OCI-LY7 (cell line): ENCODE results near the gene QSER1. TPM values are rescaled to one million over a fixed set of nuclear protein-coding genes. Genes with fewer than 3 reads are reported as not detected.

Experiments
- BruUV-seq: library from RNA; stranded (reverse); fragments of 400-500 nt; replicated peaks from 2 replicates; lab custom pipeline; 2021; lab: Mats Ljungman, UMichigan
- CTCF ChIA-PET: fragments of 300-600 bp; sonication (Branson Sonifier 250); formaldehyde crosslinking; loops from one replicate; lab custom pipeline; 2022; ENCODE audit warnings: antibody characterized with exemption; ENCODE audit not compliant: unreplicated experiment; lab: Charles Lee
- POLR2A ChIA-PET: fragments of 300-600 bp; sonication (Branson Sonifier 250); formaldehyde crosslinking; loops from one replicate; lab custom pipeline; 2022; ENCODE audit warnings: antibody characterized with exemption; lab: Charles Lee
- DNase-seq: peaks from one replicate; pipeline ENCODE4 v3.0.0-alpha.2; 2015; ENCODE audit warnings: low spot score
- H2AFZ ChIP-seq: fragments of 200-600 bp; sonication (generic), shearing (Covaris generic); 2 replicates; pipeline ENCODE4 v1.6.1; 2014; ENCODE audit warnings: mild to moderate bottlenecking, antibody characterized with exemption, low read length, moderate library complexity
- H3K27ac ChIP-seq: fragments of 200-600 bp; sonication (generic); 2 replicates; pipeline ENCODE4 v1.5.1; 2014; ENCODE audit warnings: mixed run types, low read depth, mild to moderate bottlenecking, moderate library complexity, low read length, inconsistent platforms; ENCODE audit not compliant: poor library complexity, severe bottlenecking
- H3K36me3 ChIP-seq: fragments of 200-600 bp; sonication (generic); 2 replicates; pipeline ENCODE4 v1.6.1; 2014; ENCODE audit warnings: mild to moderate bottlenecking, antibody characterized with exemption, low read length, moderate library complexity, mixed read lengths; ENCODE audit not compliant: insufficient read depth
- H3K4me1 ChIP-seq: fragments of 200-600 bp; sonication (generic); 2 replicates; pipeline ENCODE4 v1.5.1; 2014; ENCODE audit warnings: mild to moderate bottlenecking, low read length; ENCODE audit not compliant: insufficient read depth, poor library complexity, severe bottlenecking
- H3K4me2 ChIP-seq: fragments of 200-600 bp; sonication (generic); 2 replicates; pipeline ENCODE4 v1.6.1; 2014; ENCODE audit warnings: mild to moderate bottlenecking, low read length
- H3K4me3 ChIP-seq: fragments of 200-600 bp; sonication (generic); 2 replicates; pipeline ENCODE4 v1.5.1; 2014; ENCODE audit warnings: mild to moderate bottlenecking, low read depth, low read length; ENCODE audit not compliant: poor library complexity, severe bottlenecking
- H3K79me2 ChIP-seq: fragments of 200-600 bp; sonication (generic); 2 replicates; pipeline ENCODE4 v1.6.1; 2016; ENCODE audit warnings: low read depth, mild to moderate bottlenecking, low read length, moderate library complexity, mixed read lengths; ENCODE audit not compliant: insufficient read depth
- H3K9me2 ChIP-seq: fragments of 200-600 bp; sonication (generic); 2 replicates; pipeline ENCODE4 v1.6.1; 2016; ENCODE audit warnings: mild to moderate bottlenecking, low read length, mixed read lengths; ENCODE audit not compliant: insufficient read depth
- H3K9me3 ChIP-seq: fragments of 200-600 bp; sonication (generic); 2 replicates; pipeline ENCODE4 v1.6.1; 2014; ENCODE audit warnings: mild to moderate bottlenecking, mixed run types, low read length, mixed read lengths
- H4K20me1 ChIP-seq: fragments of 200-600 bp; sonication (generic); 2 replicates; pipeline ENCODE4 v1.6.1; 2014; ENCODE audit warnings: mild to moderate bottlenecking, antibody characterized with exemption, low read length, moderate library complexity, mixed read lengths; ENCODE audit not compliant: insufficient read depth
- CTCF ChIP-seq: fragments of 200-600 bp; sonication (generic); conservative IDR thresholded peaks from 2 replicates; pipeline ENCODE4 v1.5.1; 2014; ENCODE audit warnings: mild to moderate bottlenecking, antibody characterized with exemption, low read length, moderate library complexity, mixed read lengths
- EZH2phosphoT487 ChIP-seq: fragments of 200-600 bp; sonication (generic); IDR thresholded peaks from 2 replicates; pipeline ENCODE4 v1.6.1; 2018; ENCODE audit warnings: low read depth, borderline replicate concordance, mild to moderate bottlenecking, mixed run types, antibody characterized with exemption, low read length, moderate library complexity, mixed read lengths
- intact Hi-C: fragments of 100-400 bp; cut with micrococcal nuclease; formaldehyde crosslinking; loops from one replicate; pipeline ENCODE4 v1.10.0; 2022; ENCODE audit not compliant: unreplicated experiment
- total RNA-seq, 2 experiments: library from RNA; depleted of rRNA in 1 of 2; stranded (reverse); fragments of >200 nt in 1 of 2; shearing (Covaris generic) in 1 of 2; gene quantifications; 2 replicates each; pipeline ENCODE4 v1.2.3, GENCODE V29; 2014 to 2022

The QSER1 gene
- total RNA-seq, 2 experiments from 2014 or later = 30.6 to 46.3 TPM

DNA sequence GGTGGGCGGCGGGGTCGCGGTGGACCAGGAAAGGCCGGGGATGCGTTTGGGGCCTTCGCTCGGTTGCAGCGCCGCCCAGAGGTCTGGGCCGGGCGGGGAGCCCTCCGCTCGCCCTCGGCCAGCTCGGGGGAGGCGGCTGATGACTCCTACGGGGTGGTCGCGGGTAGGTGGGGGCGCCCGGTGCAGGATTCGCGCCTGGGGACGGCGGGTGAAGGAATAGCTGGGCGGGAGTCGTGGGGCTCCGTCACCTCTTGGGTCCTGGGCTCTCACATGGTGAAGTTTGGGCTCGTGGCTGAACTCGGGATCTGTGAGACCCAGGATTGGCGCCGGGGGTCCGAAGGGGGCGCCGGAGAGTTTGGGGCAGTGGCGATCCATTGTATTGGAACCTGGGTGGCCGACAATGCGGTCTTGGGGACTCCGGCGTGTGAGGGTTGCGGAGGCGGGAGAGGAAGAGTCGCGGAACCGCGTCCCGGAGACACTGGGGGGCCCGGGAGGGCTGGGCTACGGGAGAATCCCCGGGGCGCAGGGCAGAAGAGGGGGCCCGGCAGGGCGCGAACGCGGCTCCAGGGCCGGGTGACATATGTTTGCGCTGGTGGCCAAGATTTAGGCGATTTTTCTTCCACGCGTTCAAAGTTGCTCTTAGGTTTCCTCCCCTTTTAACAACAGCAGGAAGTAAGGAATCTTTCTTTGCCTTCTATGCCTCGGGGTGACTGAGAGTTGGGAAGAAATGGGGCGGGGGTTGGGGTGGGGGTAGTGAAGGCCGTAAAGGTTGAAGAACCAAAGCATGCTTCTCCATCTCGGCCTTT is 935 bp downstream of the QSER1 start:
- peak overlapping the region; percentile 61; the same call in 1 of the 2 replicates for H2AFZ ChIP-seq
- peaks cover 50% of the 10 kb centered on the region for H3K79me2 ChIP-seq
- no peaks in the 10 kb centered on the region for H3K9me2 ChIP-seq
- TF ChIP-seq EZH2phosphoT487 (no peak), CTCF (peak; percentile 80)
- intact Hi-C loops = loop anchor here (10.0 kb wide), 3 partner anchors 141 to 1161 kb away; partner anchors contain the start of genes CAPRIN1, EIF3M and TCP11L1
- BruUV-seq = no TSS peak
- peak; percentile 80 for DNase-seq
- H3K4me3 ChIP-seq = peak overlapping the region; percentile 86
- peaks cover 25% of the 10 kb centered on the region for H4K20me1 ChIP-seq
- peak overlapping the region; percentile 100 for H3K4me2 ChIP-seq
- H3K36me3 ChIP-seq = peaks cover 34% of the 10 kb centered on the region
- CTCF ChIA-PET = no interaction called here
- POLR2A ChIA-PET = interaction anchor here (0.5 to 2.3 kb wide), 13 partner anchors 9 to 1547 kb away, joined by 3 to 12 read pairs (median 3); partner anchors contain the start of gene TCP11L1
- H3K9me3 ChIP-seq = no peaks in the 10 kb centered on the region
- peaks cover 26% of the 10 kb centered on the region for H3K4me1 ChIP-seq
- peak overlapping the region; percentile 82 for H3K27ac ChIP-seq

- Histone ChIP-seq H2AFZ (peak overlapping the region; percentile 61; the same call in 1 of the 2 replicates), H3K4me1 (peaks cover 26% of the 10 kb centered on the region), H3K9me3 (no peaks in the 10 kb centered on the region), H3K79me2 (peaks cover 57% of the 10 kb centered on the region), H4K20me1 (peaks cover 28% of the 10 kb centered on the region), H3K36me3 (peaks cover 42% of the 10 kb centered on the region), H3K4me2 (peak overlapping the region; percentile 100), H3K4me3 (peak overlapping the region; percentile 86), H3K27ac (peak overlapping the region; percentile 82), H3K9me2 (no peaks in the 10 kb centered on the region)
- CTCF ChIA-PET = interaction anchor here (1.1 kb wide), 1 partner anchor 10 kb away, joined by 3 read pairs; no protein-coding TSS in a partner anchor
- TF ChIP-seq EZH2phosphoT487 (no peak), CTCF (no peak)
- intact Hi-C loops = loop anchor here (10.0 kb wide), 3 partner anchors 141 to 1161 kb away; partner anchors contain the start of genes CAPRIN1, EIF3M and TCP11L1
- BruUV-seq = no TSS peak
- DNase-seq = peak; percentile 72
- POLR2A ChIA-PET = interaction anchor here (0.6 to 2.3 kb wide), 15 partner anchors 8 to 396 kb away, joined by 3 to 12 read pairs (median 4); partner anchors contain the start of gene TCP11L1
These were observed 1.7 kb downstream of the QSER1 start for GRCh38 chr11:32894149-32894827.
